HG03159 (cell line): ENCODE measurements around the gene C1S.
"Not testable (repeated sequence)": the region's sequence is repeated elsewhere in the genome, so short reads cannot be mapped to it uniquely, and the experiment has no call there.

Experiments
- ATAC-seq: cut with Tn5 transposase; IDR thresholded peaks from one replicate; pipeline ENCODE4 v1.9.1; 2021; ENCODE audit warnings: mild to moderate bottlenecking, moderate library complexity; ENCODE audit not compliant: unreplicated experiment

C1S gene

DNA sequence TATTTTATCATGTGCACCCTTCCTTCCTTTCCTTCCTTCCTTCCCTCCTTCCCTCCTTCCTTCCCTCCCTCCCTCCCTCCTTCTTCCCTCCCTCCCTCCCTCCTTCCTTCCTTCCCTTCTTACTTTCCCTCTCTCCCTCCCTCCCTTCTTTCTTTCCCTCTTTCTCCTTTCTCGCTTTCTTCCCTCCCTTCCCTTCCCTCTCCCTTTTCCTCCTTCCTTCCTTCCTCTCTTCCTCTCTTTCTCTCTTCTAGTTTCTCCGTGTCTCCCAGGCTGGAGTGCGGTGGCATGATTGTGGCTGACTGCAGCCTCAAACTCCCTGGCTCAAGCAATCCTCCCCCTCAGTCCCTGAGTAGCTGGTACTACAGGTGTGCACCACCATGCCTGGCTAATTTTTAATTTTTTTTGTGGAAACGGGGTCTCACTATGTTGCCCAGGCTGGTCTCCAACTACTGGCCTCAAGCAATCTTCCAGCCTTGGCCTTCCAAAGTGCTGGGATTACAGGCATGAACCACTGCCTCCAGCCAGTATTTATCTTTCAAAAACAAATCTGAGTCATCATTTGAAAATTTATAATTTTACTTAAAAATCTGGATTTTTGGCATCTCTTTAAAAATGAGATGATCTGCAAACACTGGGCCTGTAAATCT, 40.7 kb downstream of the C1S start:
- ATAC-seq: no peak

DNA sequence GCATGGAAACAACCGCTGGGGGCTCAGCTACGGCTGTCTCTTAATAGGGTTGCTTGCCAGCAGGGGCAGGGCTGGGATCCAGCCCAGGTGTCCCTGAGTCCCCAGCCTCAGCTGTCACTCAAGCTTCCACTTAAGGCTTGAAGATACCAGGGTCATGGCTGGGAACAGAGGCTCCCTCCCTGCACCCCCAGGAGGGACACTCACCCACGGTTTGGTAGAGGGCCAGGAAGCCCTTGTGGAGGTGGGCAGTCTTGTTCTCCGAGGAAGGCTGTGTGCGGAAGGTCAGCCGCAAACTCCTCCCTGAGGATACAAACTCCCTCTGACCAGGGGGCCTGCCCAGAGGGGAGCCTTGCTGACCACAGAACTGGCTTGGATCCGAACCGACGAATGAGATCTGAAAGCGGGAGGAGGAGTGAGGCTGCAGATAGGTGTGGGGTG, 41.2 kb downstream of the C1S start:
- no peak for ATAC-seq

DNA sequence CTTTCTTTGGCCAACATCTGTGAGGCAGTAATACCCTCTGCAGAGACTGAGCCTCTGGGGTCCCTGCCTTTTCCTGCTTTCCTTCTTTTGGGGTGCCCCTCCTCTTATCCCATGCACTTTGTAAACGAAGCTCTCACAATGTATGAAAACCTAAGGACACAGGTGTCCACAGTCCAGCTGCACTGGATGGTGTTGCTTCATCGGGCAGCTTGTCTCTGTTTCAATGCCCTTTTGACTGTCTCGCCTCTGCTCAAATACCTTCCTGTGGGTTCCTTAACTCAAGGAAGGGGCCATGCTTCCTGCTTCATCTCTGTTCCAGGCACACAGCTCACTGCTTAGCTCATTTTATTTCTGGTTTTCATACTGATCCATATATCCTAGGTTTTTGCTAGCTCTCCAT, 42.1 kb downstream of the C1S start:
- no peak for ATAC-seq

DNA sequence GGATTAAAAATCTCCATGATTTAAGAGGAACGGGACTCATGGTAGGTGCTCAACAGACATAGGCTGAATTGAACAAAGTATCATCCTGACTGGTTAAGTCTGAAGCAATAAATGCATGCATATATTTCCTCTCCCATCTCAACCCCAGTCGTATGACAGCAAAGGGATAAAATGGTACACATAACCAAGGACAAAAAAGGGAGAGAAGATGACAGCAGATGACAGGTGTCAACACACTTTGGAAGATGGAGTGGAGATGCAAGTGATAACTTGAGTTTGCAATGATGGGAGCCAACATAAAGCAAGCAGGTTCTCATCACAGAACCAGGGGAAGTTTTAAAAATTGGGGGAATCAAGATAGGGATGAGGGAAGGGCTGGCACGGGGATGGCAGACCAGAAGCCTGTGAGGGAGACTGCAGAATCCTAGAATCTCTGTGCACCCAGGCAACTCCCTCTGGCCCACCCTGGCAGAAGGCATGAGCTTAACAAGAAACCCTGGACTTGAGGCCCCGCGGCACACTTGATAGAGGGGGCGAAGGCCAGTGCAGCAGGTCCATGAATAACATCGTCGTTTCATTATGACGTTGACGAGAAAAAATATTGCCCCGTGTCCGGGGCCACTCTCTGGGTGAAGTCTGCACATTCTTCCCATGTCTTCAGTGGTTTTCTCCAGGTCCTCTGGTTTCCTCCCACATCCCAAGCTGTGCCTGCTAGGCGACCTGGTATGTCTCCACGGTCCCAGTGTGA, 43.5 kb downstream of the C1S start:
- ATAC-seq: no peak

- no peak for ATAC-seq
Observed at GRCh38 chr12:7106082-7106481, 45.6 kb downstream of the C1S start.

GRCh38 chr12:7107181-7107580, 46.7 kb downstream of the C1S start:
- not testable (repeated sequence) for ATAC-seq

DNA sequence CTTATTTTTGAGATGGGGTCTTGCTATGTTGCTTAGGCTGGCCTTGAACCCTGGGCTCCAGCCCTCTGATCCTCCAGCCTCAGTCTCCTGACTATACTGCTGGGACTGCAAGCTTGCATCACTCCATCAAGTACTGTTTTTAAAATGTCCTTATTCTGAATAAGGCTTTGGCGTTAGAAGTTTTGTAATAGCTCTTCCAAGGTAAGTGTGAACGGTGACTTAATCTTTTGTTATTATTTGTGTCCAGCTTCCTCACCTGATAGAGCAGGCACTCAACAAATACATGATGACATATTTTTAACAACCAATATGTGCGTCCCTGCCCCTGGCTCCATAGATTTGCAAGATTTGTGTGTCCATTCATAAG, 47.1 kb downstream of the C1S start:
- ATAC-seq: no peak

DNA sequence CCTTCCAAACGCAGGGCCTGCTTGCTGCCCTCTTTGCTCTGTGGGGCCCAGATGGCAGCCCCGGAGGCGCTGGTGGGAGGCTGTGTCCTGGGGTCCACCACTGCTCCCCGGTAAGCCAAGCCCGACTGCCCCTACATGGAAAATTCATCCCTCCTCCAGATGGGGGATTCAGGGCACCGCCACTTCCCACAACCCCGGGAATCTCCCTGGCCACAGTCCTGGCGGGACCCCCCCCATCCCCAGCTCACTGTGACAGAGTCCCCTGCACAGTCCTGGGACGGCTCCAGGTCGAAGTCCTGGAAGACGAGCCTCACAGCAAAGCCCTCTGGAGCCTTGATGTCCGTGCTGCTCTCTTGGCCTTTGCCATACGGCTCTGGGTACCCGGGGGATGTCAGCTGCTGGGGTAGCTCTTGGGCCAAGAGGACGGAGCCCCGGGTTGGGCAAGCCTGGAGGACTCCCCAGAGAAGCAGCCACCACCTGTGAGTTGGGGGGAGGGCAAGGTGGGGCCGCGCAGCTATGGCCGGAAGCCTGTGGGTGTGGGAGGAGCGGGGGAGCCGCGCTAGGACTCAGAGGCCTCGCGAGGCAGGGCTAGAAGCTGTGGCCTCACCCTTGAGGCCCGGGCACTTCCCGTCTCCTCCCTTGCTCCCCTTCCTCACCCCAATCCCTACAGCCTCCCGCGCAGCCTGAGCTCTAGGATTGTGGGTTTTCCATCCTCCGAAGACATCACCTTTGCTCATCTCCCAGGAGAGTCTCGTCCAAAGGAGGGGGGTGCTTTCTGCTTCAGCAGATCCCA, 47.7 kb downstream of the C1S start:
- ATAC-seq: peak; percentile 78

DNA sequence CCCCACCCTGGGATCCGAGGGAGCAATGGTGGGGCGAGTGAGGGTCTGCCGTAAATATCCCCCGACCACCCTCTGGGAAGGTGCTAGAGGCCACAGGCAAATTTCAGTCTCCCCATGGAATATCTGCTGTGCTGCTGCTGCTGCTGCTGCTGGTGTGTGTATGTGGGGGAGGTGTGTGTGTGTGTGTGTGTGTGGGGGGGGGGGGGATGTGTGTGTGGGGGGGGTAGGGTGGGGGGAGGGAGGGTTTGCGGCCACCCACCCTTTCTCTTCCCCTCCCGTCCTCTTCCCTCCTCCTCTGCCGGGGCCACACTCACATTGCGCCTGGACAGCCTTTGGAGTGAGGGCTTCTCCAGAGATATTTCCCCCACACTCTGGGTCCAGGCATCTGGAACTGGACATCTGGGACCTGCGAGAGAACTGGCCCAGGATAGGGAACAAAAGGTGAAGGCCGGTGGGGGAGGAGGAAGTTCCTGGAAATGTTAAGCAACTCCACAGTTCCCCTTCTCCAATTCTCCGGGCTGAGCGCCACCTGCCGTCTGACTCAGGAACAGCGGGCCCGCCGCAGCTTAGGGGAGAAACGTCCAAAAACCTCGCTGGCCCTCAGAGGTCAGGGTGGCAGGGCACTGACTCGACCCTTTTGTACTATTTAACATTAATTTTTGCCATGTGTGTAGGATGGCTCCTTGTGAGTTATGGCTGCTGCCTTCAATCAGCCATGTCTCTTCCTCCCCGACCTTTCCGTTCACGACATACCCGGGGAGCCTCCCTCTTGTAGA, 48.5 kb downstream of the C1S start, which contains the start of gene C1RL:
Gene C1RL, minus strand, starts transcription at position 419 of the 776 bp plus-strand sequence. Its CDS starts 34 bp downstream, at position 385.
- peak; percentile 34 for ATAC-seq

DNA sequence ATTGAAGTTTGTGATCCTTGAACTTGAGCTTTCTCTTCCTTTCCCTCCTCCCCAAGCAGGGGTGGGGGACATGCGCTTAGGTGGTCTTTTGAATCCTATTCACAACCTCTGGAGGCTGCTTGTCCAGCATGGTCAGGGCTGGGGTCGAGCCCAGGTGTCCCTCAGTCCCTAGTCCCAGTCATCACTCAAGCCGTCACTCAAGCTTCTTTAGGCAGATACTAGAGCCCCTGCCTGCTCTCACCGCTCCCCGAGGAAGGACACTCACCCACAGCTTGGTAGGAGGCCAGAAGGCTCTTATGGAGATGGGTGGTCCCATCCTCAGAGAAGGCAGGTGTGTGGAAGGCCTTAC, 49.0 kb downstream of the C1S start:
- ATAC-seq: no peak

- no peak for ATAC-seq
Observed at GRCh38 chr12:7110661-7111060, 50.1 kb downstream of the C1S start.

GRCh38 chr12:7112041-7112440, 51.5 kb downstream of the C1S start:
- no peak for ATAC-seq

- no peak for ATAC-seq
Observed at GRCh38 chr12:7113389-7113871, 52.9 kb downstream of the C1S start.

DNA sequence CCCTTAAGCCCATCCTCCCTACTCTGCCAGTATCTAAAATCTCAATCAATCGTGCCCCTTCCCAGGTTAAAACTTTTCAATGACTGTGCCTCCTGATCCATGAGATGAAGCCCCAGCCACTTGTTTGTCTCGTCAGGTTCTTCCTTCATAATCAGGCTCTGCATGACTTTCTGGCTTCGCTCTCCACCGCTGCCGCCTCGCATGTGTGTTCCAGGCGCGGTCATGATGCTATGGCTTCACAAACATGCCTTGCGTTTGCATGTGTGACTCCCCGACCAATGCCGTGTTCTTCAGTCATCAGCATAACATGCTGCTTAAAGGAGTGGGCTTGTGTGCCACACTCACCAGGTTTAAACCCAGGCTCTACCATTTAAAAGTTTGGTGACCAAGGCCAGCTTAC, 53.5 kb downstream of the C1S start:
- ATAC-seq: no peak

DNA sequence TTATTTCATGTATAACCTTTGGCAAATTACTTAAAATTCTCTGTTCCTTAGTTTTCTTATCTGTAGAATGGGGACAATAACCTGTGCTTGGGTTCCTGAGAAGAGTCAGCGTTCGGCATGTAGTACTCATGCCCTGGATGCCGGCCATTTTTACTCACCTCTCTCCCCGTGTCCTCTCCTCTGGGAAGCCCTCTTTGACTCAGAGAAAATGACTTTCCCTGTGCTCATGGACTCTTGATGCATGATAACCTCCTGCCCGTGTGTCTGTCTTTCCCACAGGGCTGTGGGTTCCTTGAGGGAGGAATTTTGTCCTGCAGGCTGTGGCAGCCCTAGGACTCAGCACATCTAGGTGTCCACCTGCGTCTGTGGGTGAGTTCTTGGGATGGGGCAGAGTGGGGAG, 54.3 kb downstream of the C1S start:
- no peak for ATAC-seq

- ATAC-seq: no peak
Observed at GRCh38 chr12:7116196-7116595, 55.7 kb downstream of the C1S start.

DNA sequence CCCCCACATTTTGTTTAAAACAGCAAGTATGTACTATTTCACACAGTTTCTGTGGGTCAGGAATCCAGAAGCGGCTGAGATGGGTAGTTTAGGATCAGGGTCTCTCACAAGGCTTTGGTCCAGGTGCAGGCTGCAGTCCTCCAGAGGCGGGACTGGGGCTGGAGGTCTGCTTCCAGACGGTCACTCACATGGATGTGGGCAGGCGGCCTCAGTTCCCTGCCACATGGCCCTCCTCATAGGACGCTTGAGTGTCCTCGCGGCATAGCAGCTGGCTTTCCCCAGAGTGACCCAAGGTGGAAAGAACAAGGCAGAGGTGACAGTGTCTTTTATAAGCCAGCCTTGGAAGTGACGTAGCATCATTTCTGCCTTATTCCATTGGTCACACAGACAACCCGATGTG, 56.4 kb downstream of the C1S start:
- ATAC-seq: no peak

- no peak for ATAC-seq
Observed at GRCh38 chr12:7117670-7118069, 57.2 kb downstream of the C1S start.

- ATAC-seq: no peak
Observed at GRCh38 chr12:7118881-7119280, 58.4 kb downstream of the C1S start.

DNA sequence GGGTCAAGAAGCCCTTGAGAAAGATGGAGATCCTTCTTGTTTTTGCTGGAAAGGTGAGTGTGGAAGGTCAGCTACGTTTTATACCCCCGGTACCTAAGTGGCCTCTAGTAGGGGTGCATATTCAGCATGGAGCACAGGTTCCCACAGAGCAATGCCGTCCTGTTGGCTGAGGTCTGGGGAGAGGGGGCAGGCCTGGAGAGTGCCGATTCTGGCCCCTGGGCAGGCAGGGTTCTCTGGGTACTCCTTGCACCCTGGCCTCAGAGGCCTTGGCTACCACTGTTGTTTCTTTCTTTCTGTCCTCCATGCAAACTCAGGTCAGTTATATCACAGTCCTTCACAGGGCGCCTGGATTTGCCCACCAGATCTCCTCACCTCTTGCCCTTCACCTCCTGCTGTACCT, 59.6 kb downstream of the C1S start:
- no peak for ATAC-seq
